ENCODE data around the gene BHLHE40.

GRCh38 chr3:4987538-4988296 is 8.5 kb downstream of the BHLHE40 start:
- TF ChIP-seq SMC3 (IDR thresholded peaks at IDR 0.05; ENCODE audit: low read depth, low read length) (no peak), POLR2A (IDR thresholded peaks at IDR 0.05; ENCODE audit: low read depth, low read length) (no peak), CEBPB (IDR thresholded peaks at IDR 0.05; ENCODE audit: low read depth, low read length) (no peak), MAFK (IDR thresholded peaks at IDR 0.05; ENCODE audit: low read depth, low read length) (no peak), CHD1 (IDR thresholded peaks at IDR 0.05; ENCODE audit: low read depth, low read length) (no peak), RFX5 (IDR thresholded peaks at IDR 0.05; ENCODE audit: low read depth, low read length) (no peak), FOS (IDR thresholded peaks at IDR 0.05; ENCODE audit: low read depth, low read length) (no peak), MXI1 (IDR thresholded peaks at IDR 0.05; ENCODE audit: borderline replicate concordance, low read depth, low read length) (no peak)
- TF ChIP-seq, protein P1, sequence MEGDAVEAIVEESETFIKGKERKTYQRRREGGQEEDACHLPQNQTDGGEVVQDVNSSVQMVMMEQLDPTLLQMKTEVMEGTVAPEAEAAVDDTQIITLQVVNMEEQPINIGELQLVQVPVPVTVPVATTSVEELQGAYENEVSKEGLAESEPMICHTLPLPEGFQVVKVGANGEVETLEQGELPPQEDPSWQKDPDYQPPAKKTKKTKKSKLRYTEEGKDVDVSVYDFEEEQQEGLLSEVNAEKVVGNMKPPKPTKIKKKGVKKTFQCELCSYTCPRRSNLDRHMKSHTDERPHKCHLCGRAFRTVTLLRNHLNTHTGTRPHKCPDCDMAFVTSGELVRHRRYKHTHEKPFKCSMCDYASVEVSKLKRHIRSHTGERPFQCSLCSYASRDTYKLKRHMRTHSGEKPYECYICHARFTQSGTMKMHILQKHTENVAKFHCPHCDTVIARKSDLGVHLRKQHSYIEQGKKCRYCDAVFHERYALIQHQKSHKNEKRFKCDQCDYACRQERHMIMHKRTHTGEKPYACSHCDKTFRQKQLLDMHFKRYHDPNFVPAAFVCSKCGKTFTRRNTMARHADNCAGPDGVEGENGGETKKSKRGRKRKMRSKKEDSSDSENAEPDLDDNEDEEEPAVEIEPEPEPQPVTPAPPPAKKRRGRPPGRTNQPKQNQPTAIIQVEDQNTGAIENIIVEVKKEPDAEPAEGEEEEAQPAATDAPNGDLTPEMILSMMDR (conservative IDR thresholded peaks at IDR 0.05; ENCODE audit: low read depth, low read length), result no peak

Measured in IMR-90 (cell line).